HL-60 (cell line): Measurements from ENCODE around the gene SERPINC1.

Experiments used
- GABPA ChIP-seq: IDR thresholded peaks from 2 replicates; pipeline ENCODE4 v1.6.1; 2012; ENCODE audit warnings: low read depth
- POLR2AphosphoS5 ChIP-seq: IDR thresholded peaks from 2 replicates; pipeline ENCODE4 v1.6.1; 2012; ENCODE audit warnings: low read depth
- SPI1 ChIP-seq: IDR thresholded peaks from 2 replicates; pipeline ENCODE4 v1.6.1; 2012; ENCODE audit warnings: low read depth, mild to moderate bottlenecking, borderline replicate concordance
- TF ChIP-seq, protein P1 (sequence below): IDR thresholded peaks from one replicate; pipeline ENCODE4 v1.5.1; 2011; ENCODE audit warnings: low read length, control low read depth, inconsistent platforms; ENCODE audit not compliant: insufficient read depth
- TF ChIP-seq, protein P2 (sequence below): IDR thresholded peaks from 2 replicates; pipeline ENCODE4 v1.6.1; 2012; ENCODE audit warnings: low read depth; ENCODE audit not compliant: insufficient replicate concordance

DNA sequence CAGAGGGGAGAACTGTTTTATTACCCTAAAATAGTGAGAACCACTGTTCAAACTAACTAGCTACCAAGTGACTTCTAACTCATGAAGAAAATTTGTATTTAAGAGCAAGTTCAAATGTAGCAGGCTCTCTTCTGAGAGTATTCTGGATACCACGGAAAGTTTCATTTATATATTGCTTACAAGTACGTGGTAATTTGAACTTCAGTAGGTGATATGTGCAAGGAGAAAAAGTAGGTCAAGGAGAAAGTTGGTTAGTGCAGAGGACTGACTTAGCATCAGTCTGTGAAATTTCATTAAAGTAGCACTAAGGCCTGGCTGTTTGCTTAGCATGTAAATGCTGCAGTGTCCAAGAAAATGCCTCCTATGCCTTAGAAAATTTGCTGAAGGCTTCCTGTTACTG, 16.7 kb downstream of the SERPINC1 start:
- no peak for TF ChIP-seq POLR2AphosphoS5
- TF ChIP-seq, protein P1, sequence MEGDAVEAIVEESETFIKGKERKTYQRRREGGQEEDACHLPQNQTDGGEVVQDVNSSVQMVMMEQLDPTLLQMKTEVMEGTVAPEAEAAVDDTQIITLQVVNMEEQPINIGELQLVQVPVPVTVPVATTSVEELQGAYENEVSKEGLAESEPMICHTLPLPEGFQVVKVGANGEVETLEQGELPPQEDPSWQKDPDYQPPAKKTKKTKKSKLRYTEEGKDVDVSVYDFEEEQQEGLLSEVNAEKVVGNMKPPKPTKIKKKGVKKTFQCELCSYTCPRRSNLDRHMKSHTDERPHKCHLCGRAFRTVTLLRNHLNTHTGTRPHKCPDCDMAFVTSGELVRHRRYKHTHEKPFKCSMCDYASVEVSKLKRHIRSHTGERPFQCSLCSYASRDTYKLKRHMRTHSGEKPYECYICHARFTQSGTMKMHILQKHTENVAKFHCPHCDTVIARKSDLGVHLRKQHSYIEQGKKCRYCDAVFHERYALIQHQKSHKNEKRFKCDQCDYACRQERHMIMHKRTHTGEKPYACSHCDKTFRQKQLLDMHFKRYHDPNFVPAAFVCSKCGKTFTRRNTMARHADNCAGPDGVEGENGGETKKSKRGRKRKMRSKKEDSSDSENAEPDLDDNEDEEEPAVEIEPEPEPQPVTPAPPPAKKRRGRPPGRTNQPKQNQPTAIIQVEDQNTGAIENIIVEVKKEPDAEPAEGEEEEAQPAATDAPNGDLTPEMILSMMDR, result no peak
- TF ChIP-seq SPI1, result no peak
- TF ChIP-seq GABPA, result no peak
- TF ChIP-seq, protein P2, sequence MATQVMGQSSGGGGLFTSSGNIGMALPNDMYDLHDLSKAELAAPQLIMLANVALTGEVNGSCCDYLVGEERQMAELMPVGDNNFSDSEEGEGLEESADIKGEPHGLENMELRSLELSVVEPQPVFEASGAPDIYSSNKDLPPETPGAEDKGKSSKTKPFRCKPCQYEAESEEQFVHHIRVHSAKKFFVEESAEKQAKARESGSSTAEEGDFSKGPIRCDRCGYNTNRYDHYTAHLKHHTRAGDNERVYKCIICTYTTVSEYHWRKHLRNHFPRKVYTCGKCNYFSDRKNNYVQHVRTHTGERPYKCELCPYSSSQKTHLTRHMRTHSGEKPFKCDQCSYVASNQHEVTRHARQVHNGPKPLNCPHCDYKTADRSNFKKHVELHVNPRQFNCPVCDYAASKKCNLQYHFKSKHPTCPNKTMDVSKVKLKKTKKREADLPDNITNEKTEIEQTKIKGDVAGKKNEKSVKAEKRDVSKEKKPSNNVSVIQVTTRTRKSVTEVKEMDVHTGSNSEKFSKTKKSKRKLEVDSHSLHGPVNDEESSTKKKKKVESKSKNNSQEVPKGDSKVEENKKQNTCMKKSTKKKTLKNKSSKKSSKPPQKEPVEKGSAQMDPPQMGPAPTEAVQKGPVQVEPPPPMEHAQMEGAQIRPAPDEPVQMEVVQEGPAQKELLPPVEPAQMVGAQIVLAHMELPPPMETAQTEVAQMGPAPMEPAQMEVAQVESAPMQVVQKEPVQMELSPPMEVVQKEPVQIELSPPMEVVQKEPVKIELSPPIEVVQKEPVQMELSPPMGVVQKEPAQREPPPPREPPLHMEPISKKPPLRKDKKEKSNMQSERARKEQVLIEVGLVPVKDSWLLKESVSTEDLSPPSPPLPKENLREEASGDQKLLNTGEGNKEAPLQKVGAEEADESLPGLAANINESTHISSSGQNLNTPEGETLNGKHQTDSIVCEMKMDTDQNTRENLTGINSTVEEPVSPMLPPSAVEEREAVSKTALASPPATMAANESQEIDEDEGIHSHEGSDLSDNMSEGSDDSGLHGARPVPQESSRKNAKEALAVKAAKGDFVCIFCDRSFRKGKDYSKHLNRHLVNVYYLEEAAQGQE, result no peak
